SIG-M5 treated with dmso at 0.1 percent for 504 hours (cell line): ENCODE measurements around the gene CERS1.
"Not testable (repeated sequence)": the region's sequence is repeated elsewhere in the genome, so short reads cannot be mapped to it uniquely, and the experiment has no call there.

Experiments
- DNase-seq: peaks from one replicate; lab custom pipeline; 2025; ENCODE audit not compliant: unreplicated experiment; lab: John Stamatoyannopoulos, UW

CERS1 gene

GRCh38 chr19:18919900-18920214 is 23.9 kb upstream of the CERS1 start:
- no peak for DNase-seq

- DNase-seq, result peak; percentile 100
Observed at GRCh38 chr19:18919086-18919899, 23.3 kb upstream of the CERS1 start, which contains the start of the genes COPE and DDX49. Gene COPE, minus strand, starts transcription at chr19:18919387. Its CDS starts 39 bp downstream, at chr19:18919348. Gene DDX49, plus strand, starts transcription at chr19:18919715. Its CDS starts 27 bp downstream, at chr19:18919742.

- DNase-seq, result not testable (repeated sequence)
Observed at GRCh38 chr19:18917593-18917992, 21.6 kb upstream of the CERS1 start.

GRCh38 chr19:18915639-18916038 is 19.7 kb upstream of the CERS1 start:
- DNase-seq, result peak; percentile 32

GRCh38 chr19:18913466-18913865 is 17.5 kb upstream of the CERS1 start:
- DNase-seq, result no peak

- DNase-seq, result no peak
Observed at GRCh38 chr19:18912933-18913332, 17.0 kb upstream of the CERS1 start.

- DNase-seq, result no peak
Observed at GRCh38 chr19:18910801-18911436, 15.0 kb upstream of the CERS1 start.

GRCh38 chr19:18910010-18910409 is 14.1 kb upstream of the CERS1 start:
- no peak for DNase-seq

- DNase-seq, result no peak
Observed at GRCh38 chr19:18908917-18909619, 13.1 kb upstream of the CERS1 start.

GRCh38 chr19:18906605-18907519 is 10.9 kb upstream of the CERS1 start:
- no peak for DNase-seq

GRCh38 chr19:18905513-18906236 is 9.7 kb upstream of the CERS1 start:
- DNase-seq, result no peak

- DNase-seq, result no peak
Observed at GRCh38 chr19:18905058-18905456, 9.1 kb upstream of the CERS1 start.

- no peak for DNase-seq
Observed at GRCh38 chr19:18904334-18905057, 8.5 kb upstream of the CERS1 start.

GRCh38 chr19:18903156-18904037 is 7.4 kb upstream of the CERS1 start:
- no peak for DNase-seq

GRCh38 chr19:18902519-18902918 is 6.6 kb upstream of the CERS1 start:
- not testable (repeated sequence) for DNase-seq

- no peak for DNase-seq
Observed at GRCh38 chr19:18901491-18901890, 5.5 kb upstream of the CERS1 start.

GRCh38 chr19:18900700-18901481 is 4.9 kb upstream of the CERS1 start:
- DNase-seq, result no peak
